WERI-Rb-1 (cell line): ENCODE measurements around the gene MT1G.
A peak's percentile ranks its signal among the peaks of the same experiment; 100 is the strongest.
"Not testable (repeated sequence)": the region's sequence is repeated elsewhere in the genome, so short reads cannot be mapped to it uniquely, and the experiment has no call there.

Source experiments
- DNase-seq: peaks from one replicate; pipeline ENCODE4 v3.0.0-alpha.2; 2020
- H3K27ac ChIP-seq: fragments of 250-450 bp; sonication (Bioruptor Pico); 2 replicates; pipeline ENCODE4 v1.5.1; 2020; ENCODE audit warnings: mild to moderate bottlenecking, moderate library complexity
- H3K27me3 ChIP-seq: fragments of 250-450 bp; sonication (Bioruptor Pico); 2 replicates; pipeline ENCODE4 v1.5.1; 2021; ENCODE audit warnings: mild to moderate bottlenecking, low read depth, moderate library complexity; ENCODE audit not compliant: insufficient read depth, severe bottlenecking
- H3K36me3 ChIP-seq: fragments of 250-450 bp; sonication (Bioruptor Pico); 2 replicates; pipeline ENCODE4 v1.5.1; 2020; ENCODE audit warnings: mild to moderate bottlenecking, moderate library complexity
- H3K4me3 ChIP-seq: 2 replicates; pipeline ENCODE4 v1.5.1; 2011; ENCODE audit warnings: low read depth, mild to moderate bottlenecking, control low read depth, low read length
- H3K9me3 ChIP-seq: fragments of 250-450 bp; sonication (Bioruptor Pico); 2 replicates; pipeline ENCODE4 v1.5.1; 2021; ENCODE audit warnings: mild to moderate bottlenecking, moderate library complexity; ENCODE audit not compliant: severe bottlenecking
- CTCF ChIP-seq: IDR thresholded peaks from 2 replicates; pipeline ENCODE4 v1.5.1; 2011; ENCODE audit warnings: low read depth, mild to moderate bottlenecking, control low read depth, inconsistent platforms, low read length

MT1G gene

GRCh38 chr16:56679078-56679730 is 11.3 kb upstream of the MT1G start:
- Histone ChIP-seq H3K27ac (peak overlapping the region; percentile 72), H3K4me3 (no peak overlapping the region), H3K27me3 (no peaks in the 10 kb centered on the region), H3K9me3 (no peaks in the 10 kb centered on the region), H3K36me3 (no peaks in the 10 kb centered on the region)
- DNase-seq: peak; percentile 86
- no peak for TF ChIP-seq CTCF

GRCh38 chr16:56677474-56677873 is 9.6 kb upstream of the MT1G start:
- no peaks in the 10 kb centered on the region for H3K27me3 ChIP-seq

GRCh38 chr16:56675685-56676210 is 7.9 kb upstream of the MT1G start:
- no peak for TF ChIP-seq CTCF
- no peaks in the 10 kb centered on the region for H3K9me3 ChIP-seq
- no peak overlapping the region for H3K27ac ChIP-seq
- H3K4me3 ChIP-seq: no peak overlapping the region
- no peaks in the 10 kb centered on the region for H3K36me3 ChIP-seq
- H3K27me3 ChIP-seq: no peaks in the 10 kb centered on the region
- DNase-seq: no peak

More at GRCh38 chr16:56677474-56677873, 9.6 kb upstream of the MT1G start:
- Histone ChIP-seq H3K27ac (no peak overlapping the region), H3K36me3 (no peaks in the 10 kb centered on the region), H3K4me3 (no peak overlapping the region), H3K9me3 (no peaks in the 10 kb centered on the region)
- no peak for TF ChIP-seq CTCF
- no peak for DNase-seq

GRCh38 chr16:56674570-56674969 is 6.7 kb upstream of the MT1G start:
- H3K36me3 ChIP-seq, H3K9me3 ChIP-seq, H3K27me3 ChIP-seq, H3K4me3 ChIP-seq: not testable (repeated sequence)
- peak overlapping the region; percentile 82 for H3K27ac ChIP-seq
- peak; percentile 66 for DNase-seq

GRCh38 chr16:56673921-56674320 is 6.1 kb upstream of the MT1G start:
- Histone ChIP-seq H3K36me3 (no peaks in the 10 kb centered on the region), H3K27me3 (no peaks in the 10 kb centered on the region), H3K27ac (peak overlapping the region; percentile 82), H3K4me3 (no peak overlapping the region), H3K9me3 (no peaks in the 10 kb centered on the region)
- peak; percentile 62 for TF ChIP-seq CTCF
- peak; percentile 67 for DNase-seq

GRCh38 chr16:56672761-56673536 is 5.1 kb upstream of the MT1G start:
- no peaks in the 10 kb centered on the region for H3K36me3 ChIP-seq
- H3K27ac ChIP-seq: peak overlapping the region; percentile 82; the same call in 1 of the 2 replicates
- no peaks in the 10 kb centered on the region for H3K9me3 ChIP-seq
- no peak overlapping the region for H3K4me3 ChIP-seq
- H3K27me3 ChIP-seq: no peaks in the 10 kb centered on the region
- TF ChIP-seq CTCF: no peak
- no peak for DNase-seq

GRCh38 chr16:56672171-56672570 is 4.3 kb upstream of the MT1G start:
- not testable (repeated sequence) for H3K27me3 ChIP-seq, H3K4me3 ChIP-seq, H3K27ac ChIP-seq, H3K9me3 ChIP-seq, H3K36me3 ChIP-seq, DNase-seq

- H3K27ac ChIP-seq, H3K36me3 ChIP-seq, DNase-seq, H3K27me3 ChIP-seq, H3K9me3 ChIP-seq, H3K4me3 ChIP-seq: not testable (repeated sequence)
These were observed 3.8 kb upstream of the MT1G start for GRCh38 chr16:56671691-56672090.
